ENCODE results near the gene POMP.

DNA sequence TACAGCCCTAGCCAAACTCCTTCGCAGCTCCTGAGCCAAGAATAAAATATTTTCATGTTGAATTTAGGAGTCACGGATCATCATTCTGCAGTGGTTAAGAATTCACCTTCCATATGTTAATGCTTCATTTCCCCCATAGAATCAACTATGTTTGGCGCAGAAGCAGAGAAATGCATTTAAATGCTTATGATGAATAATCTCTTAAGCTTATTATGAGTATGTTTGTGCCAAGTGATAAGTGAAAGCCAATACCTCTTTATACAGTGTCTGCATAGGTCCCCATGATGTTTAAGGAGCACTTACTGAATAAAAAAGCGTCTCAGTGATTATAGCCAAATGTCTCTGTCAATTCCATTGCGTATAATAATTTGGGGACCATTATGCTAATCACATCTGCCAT lies 32.7 kb upstream of the POMP start:
- no peak for TF ChIP-seq TAF1 (conservative IDR thresholded peaks at IDR 0.05)
- TF ChIP-seq YY1 (IDR thresholded peaks at IDR 0.05), result no peak
- TF ChIP-seq, protein P1, sequence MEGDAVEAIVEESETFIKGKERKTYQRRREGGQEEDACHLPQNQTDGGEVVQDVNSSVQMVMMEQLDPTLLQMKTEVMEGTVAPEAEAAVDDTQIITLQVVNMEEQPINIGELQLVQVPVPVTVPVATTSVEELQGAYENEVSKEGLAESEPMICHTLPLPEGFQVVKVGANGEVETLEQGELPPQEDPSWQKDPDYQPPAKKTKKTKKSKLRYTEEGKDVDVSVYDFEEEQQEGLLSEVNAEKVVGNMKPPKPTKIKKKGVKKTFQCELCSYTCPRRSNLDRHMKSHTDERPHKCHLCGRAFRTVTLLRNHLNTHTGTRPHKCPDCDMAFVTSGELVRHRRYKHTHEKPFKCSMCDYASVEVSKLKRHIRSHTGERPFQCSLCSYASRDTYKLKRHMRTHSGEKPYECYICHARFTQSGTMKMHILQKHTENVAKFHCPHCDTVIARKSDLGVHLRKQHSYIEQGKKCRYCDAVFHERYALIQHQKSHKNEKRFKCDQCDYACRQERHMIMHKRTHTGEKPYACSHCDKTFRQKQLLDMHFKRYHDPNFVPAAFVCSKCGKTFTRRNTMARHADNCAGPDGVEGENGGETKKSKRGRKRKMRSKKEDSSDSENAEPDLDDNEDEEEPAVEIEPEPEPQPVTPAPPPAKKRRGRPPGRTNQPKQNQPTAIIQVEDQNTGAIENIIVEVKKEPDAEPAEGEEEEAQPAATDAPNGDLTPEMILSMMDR (IDR thresholded peaks at IDR 0.05; ENCODE audit: low read depth, low read length, missing input control), result no peak
- TF ChIP-seq RAD21 (IDR thresholded peaks at IDR 0.05), result no peak
- TF ChIP-seq JUND (IDR thresholded peaks at IDR 0.05), result no peak
- no peak for TF ChIP-seq FOXA1 (IDR thresholded peaks at IDR 0.05)
- TF ChIP-seq GABPA (IDR thresholded peaks at IDR 0.05 in 1 of 2, conservative IDR thresholded peaks at IDR 0.05 in 1 of 2), result no peak
- TF ChIP-seq, protein P2, sequence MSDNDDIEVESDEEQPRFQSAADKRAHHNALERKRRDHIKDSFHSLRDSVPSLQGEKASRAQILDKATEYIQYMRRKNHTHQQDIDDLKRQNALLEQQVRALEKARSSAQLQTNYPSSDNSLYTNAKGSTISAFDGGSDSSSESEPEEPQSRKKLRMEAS (IDR thresholded peaks at IDR 0.05), result no peak
- TF ChIP-seq EGR1 (IDR thresholded peaks at IDR 0.05; ENCODE audit: low read depth in 2 of 2), result no peak
- TF ChIP-seq, protein P3, sequence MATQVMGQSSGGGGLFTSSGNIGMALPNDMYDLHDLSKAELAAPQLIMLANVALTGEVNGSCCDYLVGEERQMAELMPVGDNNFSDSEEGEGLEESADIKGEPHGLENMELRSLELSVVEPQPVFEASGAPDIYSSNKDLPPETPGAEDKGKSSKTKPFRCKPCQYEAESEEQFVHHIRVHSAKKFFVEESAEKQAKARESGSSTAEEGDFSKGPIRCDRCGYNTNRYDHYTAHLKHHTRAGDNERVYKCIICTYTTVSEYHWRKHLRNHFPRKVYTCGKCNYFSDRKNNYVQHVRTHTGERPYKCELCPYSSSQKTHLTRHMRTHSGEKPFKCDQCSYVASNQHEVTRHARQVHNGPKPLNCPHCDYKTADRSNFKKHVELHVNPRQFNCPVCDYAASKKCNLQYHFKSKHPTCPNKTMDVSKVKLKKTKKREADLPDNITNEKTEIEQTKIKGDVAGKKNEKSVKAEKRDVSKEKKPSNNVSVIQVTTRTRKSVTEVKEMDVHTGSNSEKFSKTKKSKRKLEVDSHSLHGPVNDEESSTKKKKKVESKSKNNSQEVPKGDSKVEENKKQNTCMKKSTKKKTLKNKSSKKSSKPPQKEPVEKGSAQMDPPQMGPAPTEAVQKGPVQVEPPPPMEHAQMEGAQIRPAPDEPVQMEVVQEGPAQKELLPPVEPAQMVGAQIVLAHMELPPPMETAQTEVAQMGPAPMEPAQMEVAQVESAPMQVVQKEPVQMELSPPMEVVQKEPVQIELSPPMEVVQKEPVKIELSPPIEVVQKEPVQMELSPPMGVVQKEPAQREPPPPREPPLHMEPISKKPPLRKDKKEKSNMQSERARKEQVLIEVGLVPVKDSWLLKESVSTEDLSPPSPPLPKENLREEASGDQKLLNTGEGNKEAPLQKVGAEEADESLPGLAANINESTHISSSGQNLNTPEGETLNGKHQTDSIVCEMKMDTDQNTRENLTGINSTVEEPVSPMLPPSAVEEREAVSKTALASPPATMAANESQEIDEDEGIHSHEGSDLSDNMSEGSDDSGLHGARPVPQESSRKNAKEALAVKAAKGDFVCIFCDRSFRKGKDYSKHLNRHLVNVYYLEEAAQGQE (IDR thresholded peaks at IDR 0.05), result no peak
